T1000 (cell line): ENCODE data around the gene RUNX3.

Source experiments
- DNase-seq: peaks from one replicate; lab custom pipeline; 2025; ENCODE audit warnings: mixed read lengths; lab: John Stamatoyannopoulos, UW

The RUNX3 gene

DNA sequence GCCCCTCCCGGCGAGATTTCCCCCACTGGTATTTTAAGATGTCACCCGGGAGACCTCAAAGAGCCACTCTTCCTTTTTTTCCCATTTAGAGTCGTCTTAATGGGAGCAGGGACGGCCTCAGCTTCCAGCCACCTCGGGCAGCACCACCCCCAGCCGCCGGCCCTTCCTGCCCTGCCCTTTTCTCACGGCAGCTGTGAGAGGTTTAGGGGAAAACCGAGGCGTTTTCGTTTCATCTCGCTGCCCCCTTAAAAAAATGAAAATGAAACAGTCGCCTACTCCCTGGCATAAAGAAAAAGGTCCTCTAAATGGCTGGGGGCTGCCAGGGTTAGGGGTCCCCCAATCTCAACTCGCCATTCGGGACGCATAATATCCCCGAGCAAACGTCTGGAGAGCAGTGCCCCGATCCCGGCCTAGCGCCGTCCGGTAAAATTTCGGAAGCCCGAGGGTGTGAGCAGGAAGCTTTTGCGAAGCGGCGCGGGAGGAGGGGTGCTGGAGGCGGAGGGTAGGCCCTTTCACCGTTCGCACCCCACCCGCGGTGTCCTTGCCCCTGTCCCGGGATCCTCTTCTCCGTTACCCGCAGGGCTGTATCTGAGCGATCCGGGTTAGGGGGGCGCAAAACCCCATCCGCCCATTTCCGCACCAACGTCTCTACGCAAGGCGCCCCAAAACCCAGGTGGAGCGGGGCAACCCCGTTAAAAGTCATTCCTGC, 1.2 kb downstream of the RUNX3 start:
- DNase-seq = no peak

DNA sequence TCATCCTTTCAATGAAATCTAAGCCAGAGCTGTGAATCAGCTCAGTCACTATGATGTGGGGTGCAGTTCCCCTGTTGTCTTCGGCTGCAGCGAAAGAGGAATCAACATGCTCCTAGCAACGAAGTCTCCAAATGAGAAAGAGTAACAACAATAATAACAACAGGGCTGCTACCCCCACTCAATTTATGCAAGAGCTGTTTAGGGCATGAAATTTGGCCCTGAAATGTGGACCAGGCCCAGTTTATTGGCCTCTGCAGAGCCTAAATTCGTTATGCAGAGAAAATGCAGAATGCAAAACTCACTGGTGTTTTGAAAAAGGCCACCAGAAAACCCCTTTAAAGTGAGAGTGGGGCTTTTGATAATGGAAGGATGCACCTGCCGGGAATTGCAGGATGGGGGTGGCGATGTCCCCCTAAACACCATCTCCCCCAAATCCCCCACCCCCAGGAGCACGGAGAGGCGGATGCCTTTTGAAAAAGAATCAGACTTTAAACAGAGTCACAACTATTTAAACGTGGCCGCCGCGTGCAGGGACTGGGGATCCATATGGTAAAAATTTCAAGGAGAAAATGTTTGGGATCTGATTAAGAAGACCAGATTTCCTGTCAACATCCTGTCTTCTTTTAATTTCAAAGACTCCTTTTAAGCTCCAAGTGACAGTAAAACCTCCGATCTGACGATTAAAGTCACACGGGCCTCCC, 1.9 kb downstream of the RUNX3 start:
- DNase-seq = no peak

DNA sequence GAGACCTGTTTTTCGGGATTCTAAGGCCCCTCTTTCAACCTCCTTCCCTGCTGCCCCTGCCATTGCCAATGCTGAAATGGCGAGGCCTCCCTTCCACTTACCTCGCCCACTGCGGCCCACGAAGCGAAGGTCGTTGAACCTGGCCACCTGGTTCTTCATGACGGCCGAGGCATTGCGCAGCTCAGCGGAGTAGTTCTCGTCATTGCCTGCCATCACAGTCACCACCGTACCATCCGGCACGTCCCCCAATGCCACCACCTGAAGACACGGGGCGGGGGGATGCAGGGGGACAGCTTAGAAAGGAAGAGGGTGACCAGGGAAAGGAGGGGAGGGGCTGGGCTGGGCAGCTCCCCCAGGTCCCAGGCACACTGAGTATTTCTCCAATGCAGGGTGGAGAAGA, 2.6 kb downstream of the RUNX3 start:
- no peak for DNase-seq

DNA sequence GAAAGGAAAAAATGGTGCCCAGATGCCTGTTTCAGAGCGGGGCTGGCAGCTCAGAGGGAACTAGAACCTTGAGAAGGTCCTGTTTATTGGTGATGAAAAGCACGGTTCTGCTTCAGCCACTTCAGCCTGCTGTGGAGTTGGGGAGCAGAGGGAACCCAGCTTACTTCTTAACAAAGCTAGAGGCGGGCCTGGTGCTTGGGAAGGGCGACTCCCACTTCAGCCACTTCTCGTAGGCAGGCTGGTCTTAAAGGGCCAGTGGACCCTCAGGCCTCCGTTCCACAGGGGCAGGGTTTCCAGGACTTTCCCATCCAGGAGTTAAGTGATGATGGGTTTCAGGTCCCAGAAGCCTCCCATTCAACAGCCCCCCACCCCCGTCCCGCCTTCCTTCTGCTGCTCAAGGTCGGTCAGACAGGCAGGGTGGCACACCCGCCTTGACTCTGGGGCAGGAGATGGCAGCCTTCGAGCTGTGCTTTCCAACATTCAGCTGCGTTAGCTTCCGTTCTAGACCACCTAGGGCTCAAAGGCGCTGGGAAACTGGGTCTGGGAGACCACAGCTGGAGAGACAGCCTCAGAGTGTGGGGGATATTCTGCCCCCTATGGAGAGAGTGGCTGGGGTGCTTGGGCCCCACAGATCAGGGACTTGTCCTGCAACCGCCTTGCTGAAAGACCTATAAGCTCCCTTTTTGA, 3.4 kb downstream of the RUNX3 start:
- DNase-seq = no peak

DNA sequence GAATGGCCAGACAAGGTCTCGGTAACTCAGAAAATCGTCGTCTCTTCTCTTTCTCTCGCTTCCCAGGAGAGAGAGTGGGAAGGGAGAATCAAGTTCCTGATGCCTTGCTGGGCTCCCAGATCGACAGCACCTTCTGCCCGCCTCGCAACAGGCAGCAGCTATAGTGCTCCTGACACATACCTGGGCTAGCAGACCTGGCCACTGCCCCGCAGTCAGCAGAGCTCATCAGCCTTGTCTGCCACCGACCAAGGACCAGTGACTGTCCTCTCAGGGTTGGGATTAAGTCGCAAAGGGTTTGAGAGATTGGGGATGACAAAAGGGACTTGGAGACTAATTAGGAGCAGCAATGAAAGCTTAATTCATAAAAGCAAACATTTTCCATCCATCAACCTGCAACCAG, 4.1 kb downstream of the RUNX3 start:
- no peak for DNase-seq

DNA sequence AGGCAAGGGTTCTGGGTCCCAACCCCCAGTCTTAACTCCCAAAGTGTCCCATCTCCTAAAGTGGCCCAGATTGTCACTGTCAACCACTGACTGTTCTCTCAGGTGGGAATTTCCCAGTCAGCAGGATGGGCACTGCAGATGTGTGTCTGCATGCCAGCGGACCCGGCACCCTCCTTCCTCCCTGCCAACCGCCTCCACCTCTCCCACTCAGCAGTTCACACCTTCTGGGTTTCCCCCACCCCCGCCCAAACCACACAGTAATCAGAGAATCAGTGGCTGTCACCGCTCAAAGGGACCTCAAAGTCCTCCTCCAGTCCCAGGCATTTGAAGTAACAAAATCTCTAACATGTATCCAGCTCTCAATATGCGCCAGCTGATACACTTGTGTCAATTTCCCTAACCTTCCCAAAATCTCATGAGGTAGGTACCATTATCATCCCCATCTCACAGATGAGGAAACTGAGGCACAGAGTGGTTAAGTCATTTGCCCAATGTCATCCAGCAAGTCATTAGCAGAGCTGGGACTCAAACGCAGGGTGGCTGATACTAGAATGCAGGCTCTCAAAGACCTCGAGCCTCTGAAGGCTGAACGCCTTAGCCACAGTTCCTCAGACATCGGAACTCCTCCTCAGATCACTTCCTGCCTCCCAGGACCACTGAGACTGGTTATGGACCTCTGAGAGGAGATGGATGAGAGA, 4.8 kb downstream of the RUNX3 start:
- no peak for DNase-seq

DNA sequence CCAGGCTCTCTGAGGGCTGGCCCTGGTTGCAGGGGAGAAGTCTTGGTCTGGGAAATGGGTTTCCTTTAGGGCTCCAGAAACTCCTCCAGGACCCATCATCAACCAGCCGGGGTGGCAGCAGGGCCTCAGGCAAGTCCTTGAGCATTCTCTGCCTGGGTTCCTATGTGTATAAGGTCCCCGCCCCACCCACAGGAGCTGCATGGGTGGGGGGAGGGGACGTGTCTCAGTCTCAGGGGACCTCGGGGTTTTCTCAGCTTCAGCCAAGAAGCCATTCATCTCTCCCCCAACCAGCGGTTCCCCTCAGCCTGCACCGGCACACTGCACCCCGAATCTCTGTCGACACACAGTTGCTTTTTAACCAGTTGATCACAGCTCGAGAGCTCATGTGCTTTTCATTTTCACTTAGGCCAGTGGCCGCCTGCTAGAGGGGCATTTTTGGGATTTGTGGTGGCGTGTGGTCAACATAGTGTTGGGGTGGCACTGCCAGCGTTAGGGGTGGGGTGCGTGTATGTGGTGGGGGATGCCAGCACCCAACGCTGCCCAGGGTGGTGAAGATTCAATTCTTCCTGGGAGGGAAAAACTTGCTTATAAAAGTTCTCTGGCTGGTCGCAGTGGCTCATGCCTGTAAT, 6.5 kb downstream of the RUNX3 start:
- no peak for DNase-seq

DNA sequence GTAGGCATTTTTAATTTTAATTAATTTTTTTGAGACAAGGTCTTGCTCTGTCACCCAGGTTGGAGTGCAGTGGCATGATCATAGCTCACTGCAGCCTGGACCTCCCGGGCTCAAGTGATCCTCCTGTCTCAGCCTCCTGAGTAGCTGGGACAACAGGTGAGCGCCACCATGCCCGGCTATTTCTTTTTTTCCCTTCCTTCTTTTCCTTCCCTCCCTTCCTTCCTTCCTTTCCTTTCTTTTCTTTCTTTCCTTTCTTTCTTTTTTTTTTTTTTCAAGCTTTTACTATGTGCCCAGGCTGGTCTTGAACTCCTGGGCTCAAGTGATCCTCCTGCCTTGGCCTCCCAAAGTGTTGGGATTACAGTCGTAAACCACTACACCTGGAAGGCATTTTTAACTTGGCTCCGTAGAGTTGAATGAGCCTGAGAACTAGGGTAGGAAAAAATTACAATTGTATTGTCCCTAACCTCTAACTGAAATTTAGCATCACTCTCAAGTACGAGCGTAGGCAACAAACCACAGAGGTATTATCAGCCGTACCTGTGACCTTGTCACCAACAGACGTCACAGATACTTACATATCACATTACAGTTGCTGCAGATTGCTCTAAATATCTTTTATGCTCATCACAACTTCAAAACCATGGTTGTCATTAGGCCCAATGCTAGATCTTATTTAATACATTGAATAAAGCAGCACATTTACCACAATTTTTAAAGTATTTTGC, 8.0 kb downstream of the RUNX3 start:
- no peak for DNase-seq

DNA sequence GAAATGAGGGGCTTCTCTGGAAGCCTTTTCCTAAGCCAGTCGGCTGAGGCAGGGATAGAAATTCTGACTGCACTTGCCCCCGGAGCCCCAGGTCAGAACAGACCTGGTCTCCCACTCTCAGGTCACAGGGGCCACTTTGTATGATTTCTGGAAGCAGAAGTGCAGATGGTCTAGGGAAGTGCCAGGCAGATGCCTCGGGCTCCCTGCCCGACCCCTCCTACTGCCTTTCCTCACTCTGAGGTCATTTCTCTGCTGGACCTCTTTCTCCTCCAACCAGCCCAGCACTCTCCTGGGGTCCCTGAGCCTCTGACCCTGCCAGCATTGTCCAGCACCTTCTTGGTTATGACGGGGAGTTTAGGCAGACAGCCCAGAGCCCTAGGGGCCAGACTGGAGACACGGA, 8.7 kb downstream of the RUNX3 start:
- DNase-seq = no peak

DNA sequence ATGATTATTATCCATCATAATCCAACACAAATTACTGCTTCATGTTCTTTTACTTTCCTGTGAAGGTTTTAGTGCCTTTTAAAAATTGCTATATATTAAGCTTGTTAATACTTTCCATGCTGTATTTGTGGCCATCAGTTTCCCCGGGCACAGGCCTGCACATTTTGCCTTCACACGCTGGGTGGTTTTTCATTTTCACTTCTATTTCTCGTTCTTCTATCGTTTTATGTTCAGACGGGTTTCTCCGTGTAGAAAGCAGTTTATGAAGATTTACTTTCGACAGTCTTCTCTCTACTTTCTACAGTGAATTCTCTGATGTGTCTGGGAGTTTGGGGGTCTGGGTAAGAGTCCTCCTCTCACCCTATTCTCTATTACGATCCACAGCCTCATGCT, 9.5 kb downstream of the RUNX3 start:
- DNase-seq = no peak

DNA sequence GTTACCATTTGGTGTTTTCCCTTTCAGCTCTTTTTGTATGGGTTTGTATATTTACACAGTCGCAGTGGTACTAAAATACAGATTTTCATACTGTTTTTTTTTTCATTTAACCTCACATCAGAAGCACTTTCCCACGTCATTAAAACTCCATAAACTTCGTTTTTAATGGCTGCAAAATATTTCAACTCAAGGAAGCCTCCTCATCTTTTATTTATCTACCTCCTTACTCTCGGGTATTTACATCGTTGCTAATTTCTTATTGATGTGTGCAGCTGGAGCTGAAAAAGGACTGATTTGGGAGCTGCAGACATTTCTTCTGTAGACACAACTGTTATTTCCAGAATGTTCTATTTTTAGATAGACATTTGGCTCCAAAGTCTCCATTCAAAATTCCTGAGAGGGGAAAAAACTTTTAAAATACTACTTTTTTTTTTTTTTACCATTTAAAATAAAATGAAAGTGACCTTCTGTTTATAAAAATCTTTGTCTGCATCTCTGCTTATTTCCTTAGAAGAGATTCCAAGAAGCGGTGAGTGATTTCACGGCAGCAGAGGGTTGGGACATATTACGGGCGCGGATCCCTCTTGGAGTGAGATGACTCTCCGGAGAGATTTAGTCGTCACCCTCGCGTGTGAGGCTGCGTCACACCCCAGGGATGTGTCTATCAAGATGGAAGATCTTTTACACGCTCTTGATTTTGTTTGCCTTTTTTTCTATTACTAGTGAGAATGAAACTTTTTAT, 10.1 kb downstream of the RUNX3 start:
- DNase-seq = no peak

DNA sequence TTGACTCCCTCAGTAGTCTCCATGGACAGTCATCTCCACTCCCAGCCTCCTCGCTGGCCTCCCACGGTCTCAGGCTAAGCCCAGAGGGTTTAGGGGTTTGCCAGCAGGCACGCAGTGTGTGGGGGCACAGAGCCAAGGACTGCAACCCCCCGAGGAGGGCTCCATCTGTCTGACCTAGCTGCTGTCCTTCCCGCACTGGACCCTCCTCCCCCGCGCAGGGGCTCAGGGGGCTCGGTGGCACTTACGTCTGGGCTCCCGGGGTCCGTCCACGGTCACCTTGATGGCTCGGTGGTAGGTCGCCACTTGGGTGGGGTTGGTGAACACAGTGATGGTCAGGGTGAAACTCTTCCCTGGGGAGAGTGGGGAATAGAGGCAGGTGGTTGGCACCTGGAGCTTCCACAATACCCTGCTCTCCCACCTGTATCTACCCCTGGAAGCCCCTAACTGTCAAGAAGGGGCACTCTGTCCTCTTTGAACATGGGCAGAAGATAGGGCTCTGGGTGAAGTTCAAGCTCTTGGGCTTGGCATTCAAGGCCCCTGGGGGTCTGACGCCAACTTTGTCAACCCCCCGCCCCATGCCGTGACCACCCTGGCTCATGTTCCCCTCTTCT, 11.0 kb downstream of the RUNX3 start:
- no peak for DNase-seq

DNA sequence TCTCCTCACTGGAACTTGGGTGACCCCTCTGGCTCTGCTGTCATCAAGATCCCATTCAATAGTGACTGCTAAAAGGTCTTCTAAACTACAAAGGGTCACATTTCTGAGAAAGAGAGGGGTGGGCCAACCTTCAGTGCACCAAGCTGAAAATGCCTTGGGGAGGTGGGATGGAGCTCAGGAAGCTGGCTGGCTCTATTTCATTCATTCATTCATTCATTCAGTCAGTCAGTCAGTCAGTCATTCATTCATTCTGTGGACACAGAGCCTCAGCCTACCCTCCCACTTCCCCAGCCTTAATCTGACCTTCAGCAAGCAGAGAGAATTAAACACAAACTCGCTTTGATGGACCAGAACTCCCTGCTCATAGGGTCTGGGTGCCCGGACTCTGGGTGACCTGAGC, 11.7 kb downstream of the RUNX3 start:
- no peak for DNase-seq

DNA sequence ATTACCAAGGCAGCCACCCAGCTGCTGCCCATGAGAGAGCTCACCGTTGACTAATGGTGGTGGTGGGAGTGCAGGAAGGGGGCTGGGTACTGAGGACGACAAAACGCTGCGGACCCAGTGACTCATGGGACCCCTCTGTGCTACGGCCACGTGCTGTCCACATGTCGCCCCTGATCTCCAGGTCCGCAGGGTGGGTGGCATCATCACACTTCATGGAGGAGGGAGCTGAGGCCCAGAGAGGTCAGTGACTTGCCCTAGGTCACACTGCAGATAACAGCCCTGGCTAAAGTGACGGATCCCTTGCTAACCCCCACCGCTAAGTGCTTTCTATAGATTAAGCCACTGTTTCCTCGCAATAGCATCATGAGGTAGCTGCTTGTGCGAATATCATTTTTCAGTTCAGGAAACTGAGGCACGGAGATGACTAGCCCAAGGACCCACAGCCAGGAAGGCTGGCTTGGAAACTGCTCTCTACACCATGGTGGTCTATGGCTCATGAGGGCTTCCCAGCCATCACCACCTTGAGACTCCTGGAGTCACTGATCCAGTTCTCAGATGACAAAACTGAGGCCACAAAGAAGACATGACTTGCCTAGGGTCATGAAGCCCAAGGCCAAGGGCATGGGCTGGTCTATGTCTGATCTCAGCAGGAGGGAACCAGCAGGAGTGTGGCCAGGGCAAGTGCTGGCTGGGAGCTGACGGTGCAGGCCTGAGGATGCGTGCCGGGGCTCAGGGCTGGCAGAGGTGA, 12.6 kb downstream of the RUNX3 start:
- DNase-seq = no peak

DNA sequence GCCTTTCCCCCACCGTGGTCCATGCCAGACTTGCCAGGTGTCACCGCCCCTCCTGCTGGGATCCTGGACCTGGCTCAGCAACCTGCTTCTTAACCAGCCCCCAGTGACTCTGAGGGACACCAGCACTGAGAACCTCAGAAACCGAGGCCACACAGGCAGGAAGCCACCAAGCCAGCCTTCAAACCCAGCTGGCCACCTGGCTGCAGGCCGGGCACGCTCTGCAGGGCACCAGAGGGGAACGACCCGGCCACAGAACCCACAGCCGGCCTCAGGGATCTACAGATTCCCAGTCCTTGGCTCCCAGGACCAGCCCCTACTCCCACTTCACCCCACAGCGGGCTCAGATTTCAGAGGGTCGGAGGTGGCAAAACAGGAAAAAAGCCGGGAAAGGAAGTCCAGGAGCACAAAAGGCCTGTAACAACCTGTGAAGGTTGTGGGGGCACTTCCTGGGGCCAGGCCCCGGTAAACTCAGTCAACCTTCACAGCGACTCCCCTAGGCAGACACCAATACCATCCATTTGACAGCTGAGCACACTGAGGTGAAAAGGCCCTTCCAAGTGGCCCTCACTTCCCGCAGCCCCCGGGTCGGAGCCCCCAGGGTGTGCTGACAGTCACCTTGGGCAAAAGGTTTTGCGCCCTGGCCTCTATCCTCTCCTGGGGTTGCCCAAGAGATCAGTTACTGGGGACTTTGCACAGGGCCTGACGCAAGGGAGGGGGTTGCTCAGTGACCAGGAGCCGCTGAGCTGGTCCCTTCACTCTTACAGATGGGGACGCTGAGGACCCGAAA, 14.1 kb downstream of the RUNX3 start:
- DNase-seq = no peak

DNA sequence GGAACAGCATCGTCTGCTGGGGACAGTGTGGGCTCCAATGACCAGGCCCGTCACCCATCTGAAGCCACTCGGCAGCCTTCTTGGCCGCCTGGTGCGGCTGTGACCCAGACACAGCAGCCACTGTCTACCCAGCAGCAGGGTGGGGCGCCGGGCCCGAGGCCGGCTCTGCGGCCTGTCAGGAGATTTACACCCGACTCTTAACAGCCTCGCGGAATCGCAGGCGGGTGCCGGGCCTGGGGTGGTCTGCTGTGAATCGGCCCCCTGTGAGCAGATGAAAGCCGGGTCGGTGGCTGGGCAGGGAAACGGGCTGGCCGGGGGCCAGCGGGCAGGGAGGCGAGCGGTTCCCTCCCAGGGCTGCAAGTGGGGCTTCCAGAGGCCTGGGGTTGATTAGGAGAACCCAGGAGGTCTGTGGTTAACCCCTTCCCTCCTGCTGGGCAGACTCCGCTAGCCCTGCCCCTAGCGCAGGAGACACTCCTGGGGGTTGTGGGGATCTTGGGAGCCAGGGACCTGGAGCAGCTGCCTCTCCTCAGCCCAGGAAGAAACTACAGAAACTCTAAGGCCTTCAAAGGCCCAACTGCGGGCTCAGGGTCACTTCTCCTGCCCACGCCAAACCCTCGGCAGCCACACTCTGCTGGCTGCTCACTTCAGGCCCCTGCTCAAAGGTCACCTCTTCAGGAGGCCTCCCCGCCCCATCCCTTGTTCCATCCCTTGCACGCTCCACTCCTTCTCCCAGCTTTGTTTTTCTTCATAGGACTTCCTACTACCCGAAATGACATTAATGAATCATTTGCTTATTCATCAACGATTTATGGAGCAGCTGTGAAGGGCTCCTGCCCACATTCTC, 15.6 kb downstream of the RUNX3 start:
- no peak for DNase-seq

DNA sequence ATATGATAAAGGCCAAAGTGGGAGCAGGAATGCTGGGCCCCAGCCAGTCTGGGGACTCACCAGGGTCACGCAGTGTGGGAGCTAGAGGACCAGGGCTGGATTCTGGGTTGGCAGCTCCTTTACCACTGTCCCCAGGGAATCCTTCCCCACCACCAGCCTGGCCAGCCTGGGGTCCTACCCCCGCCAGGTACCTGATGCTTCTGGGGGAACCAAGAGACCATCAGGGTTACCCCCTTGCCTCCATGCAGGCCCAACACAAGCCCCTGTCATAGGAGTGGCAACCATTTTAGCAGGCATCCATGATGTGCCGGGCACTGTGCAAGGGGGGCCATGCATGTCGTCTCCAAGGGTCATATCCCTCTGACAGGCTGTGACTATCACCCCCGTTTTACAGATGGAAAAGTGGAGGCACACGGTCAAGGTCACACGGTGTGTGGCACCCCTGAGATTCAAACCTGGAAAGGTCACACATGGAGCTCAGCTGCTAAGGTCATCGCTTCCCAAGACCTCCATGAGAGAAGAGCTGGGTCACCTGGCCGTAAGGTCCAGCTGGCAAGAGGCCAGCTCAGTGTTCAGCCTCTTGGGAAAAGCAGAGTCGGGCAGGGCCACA, 16.4 kb downstream of the RUNX3 start:
- DNase-seq = no peak

DNA sequence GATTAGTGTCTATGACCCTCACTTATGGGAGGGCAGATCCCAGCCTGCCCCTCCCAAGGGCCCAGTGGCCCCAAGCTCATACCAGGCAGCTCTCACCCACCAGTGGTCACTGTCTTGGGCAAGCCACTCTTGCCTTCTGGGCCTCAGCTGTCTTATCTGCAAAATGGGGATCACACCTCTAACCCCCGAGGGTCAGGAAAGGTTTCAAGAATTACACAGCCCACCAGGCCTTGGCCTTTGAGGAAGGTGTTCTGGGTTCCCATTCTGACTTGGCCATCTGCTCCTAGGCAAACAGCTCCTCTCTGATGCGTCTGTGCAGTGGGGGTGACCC, 16.8 kb downstream of the RUNX3 start:
- DNase-seq = no peak
